OCI-LY7 (cell line): ENCODE measurements around the gene TNXB.
"Not testable (repeated sequence)": the region's sequence is repeated elsewhere in the genome, so short reads cannot be mapped to it uniquely, and the experiment has no call there.

Experiments
- EZH2phosphoT487 ChIP-seq: fragments of 200-600 bp; sonication (generic); IDR thresholded peaks from 2 replicates; pipeline ENCODE4 v1.6.1; 2018; ENCODE audit warnings: low read depth, borderline replicate concordance, mild to moderate bottlenecking, mixed run types, antibody characterized with exemption, low read length, moderate library complexity, mixed read lengths
- TF ChIP-seq, protein P1 (sequence below): fragments of 200-600 bp; sonication (generic); conservative IDR thresholded peaks from 2 replicates; pipeline ENCODE4 v1.5.1; 2014; ENCODE audit warnings: mild to moderate bottlenecking, antibody characterized with exemption, low read length, moderate library complexity, mixed read lengths

DNA sequence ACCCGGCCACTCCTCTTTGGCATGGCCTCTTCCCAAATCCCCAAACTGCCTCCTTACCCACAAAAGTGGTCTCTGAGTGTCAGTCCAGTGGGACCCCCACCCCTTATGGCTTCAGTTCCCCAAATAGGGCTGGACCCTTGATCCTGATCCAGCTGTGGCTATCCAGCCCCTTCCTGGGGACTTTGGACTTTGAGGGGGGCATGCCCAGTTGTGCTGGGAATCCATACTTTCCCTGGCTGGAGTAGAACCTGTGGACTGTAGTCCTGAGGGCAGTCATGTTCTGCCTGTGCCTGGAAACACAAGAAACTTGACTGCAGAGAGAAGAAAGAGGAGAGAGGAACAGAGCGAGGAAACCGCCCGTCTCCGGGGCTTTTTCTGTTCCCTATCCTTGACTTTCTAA lies 72.0 kb downstream of the TNXB start:
- TF ChIP-seq, protein P1, sequence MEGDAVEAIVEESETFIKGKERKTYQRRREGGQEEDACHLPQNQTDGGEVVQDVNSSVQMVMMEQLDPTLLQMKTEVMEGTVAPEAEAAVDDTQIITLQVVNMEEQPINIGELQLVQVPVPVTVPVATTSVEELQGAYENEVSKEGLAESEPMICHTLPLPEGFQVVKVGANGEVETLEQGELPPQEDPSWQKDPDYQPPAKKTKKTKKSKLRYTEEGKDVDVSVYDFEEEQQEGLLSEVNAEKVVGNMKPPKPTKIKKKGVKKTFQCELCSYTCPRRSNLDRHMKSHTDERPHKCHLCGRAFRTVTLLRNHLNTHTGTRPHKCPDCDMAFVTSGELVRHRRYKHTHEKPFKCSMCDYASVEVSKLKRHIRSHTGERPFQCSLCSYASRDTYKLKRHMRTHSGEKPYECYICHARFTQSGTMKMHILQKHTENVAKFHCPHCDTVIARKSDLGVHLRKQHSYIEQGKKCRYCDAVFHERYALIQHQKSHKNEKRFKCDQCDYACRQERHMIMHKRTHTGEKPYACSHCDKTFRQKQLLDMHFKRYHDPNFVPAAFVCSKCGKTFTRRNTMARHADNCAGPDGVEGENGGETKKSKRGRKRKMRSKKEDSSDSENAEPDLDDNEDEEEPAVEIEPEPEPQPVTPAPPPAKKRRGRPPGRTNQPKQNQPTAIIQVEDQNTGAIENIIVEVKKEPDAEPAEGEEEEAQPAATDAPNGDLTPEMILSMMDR, result not testable (repeated sequence)
- not testable (repeated sequence) for TF ChIP-seq EZH2phosphoT487
